HG03378 (cell line): ENCODE measurements around the gene SRGAP2.
"Not testable (repeated sequence)": the region's sequence is repeated elsewhere in the genome, so short reads cannot be mapped to it uniquely, and the experiment has no call there.

Source experiments
- ATAC-seq: cut with Tn5 transposase; IDR thresholded peaks from one replicate; pipeline ENCODE4 v1.9.1; 2021; ENCODE audit warnings: mild to moderate bottlenecking, moderate library complexity; ENCODE audit not compliant: unreplicated experiment

Gene SRGAP2

DNA sequence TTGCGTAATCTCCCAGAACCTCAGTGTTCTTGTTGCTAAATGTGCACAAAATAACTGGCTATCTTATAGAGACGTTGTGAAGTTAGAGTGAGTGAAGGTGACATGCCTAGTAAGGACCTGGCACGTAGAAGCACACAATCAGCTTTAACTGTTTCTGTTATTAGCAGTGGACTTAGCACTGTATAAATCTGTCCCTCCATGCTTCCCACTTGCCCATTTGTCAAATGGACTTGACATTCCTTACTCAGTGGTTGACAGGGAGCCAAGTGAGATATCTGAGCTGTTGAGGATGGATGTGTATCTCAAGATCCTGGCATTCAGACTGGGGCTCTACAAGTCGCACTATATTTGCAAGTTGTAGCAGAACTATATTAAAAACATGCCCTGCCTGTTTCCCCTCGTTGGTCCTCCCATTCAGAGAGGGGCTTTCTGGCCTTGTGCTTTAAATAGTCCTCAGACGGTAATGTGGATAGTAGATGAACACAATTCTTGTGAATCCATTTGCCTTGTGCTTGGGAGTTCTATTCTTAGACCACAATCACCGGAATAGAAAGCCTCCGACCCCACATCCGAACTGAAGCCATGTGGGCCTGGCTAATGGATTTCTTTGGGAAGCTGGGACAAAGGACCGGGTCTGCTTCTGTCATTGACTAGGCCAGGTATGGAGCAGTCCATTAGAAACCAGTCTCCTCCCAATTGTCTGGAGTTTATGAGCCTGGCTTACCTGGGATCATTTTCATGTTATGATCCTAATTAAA lies 43.0 kb downstream of the SRGAP2 start:
- ATAC-seq = not testable (repeated sequence)

DNA sequence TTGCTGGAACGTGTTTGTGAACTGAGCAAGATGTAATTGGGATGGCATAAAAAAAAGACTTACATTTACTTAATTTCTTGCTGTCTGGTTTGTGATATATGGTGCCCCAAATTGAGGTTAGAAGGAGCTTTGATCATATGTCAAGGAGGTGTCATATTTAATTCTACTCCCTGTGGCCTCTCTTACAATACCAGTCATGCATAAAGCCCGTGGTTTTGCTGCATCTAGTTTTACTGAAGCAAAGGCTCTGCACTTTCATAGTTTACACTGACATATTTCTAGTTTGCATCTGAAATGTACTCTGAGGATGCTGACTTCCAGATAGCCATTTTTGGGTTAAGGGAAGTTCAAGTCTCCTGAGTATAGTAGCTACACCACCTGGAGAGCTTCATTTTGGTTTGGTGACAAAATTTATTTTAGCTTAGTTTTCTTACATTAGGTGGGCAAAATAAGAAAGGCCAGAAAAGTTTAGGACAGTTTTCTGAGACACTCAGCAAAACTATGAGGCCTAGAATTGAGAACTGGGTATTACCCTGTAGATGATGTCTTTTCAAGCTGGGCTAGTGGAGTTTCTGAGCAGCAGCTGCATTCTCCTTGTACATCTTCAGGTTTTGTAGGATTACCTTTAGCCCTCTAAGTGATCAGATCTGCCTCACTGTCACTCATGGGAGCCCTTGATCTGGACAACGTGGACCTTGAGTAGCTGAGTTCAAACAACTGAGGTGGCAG lies 47.8 kb downstream of the SRGAP2 start:
- ATAC-seq = peak; percentile 56

DNA sequence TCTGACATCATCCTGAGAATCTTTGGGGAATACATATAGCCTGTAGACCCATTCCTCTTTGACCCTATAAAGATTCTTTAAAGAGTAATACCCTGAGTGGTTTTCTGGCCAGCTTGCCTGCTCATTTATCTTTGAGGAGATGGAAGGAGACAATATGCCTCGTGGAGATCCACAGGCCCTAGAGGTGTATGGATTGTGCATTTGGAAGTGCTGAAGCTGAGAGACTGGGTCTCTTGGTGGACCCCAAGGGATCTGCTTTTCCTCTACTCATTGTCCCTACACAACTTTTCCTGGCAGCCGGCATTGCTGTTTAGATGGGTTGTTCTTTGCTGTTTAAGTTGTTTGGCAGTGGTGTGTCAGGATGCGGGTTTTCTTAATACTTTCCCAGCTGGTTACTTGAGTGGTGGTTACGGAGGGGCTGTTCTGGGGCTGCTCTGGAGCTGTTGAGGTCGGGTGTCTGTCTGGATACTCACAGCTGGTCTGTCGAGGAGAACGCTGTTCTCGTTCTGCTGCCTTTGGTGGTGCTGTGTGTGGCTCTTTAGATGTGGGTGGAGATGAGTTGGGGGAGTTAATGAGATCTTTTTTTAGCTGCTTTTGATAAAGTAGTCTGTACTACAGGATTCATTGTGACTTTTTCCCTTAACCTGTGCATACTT lies 49.5 kb downstream of the SRGAP2 start:
- ATAC-seq = not testable (repeated sequence)
